ENCODE results near the gene TUT4.

The TUT4 gene

GRCh38 chr1:52531249-52531872 is 21.5 kb downstream of the TUT4 start:
- no peak for DNase-seq

- no peak for DNase-seq
Observed at GRCh38 chr1:52530563-52531144, 22.2 kb downstream of the TUT4 start.

GRCh38 chr1:52523376-52523775 is 29.5 kb downstream of the TUT4 start:
- DNase-seq: no peak

- DNase-seq: no peak
Observed at GRCh38 chr1:52520148-52520547, 32.7 kb downstream of the TUT4 start.

GRCh38 chr1:52518962-52519361 is 33.9 kb downstream of the TUT4 start:
- no peak for DNase-seq

- DNase-seq: no peak
Observed at GRCh38 chr1:52511851-52512615, 40.9 kb downstream of the TUT4 start.

- DNase-seq: no peak
Observed at GRCh38 chr1:52511439-52511838, 41.5 kb downstream of the TUT4 start.

- no peak for DNase-seq
Observed at GRCh38 chr1:52506920-52507546, 45.9 kb downstream of the TUT4 start.

GRCh38 chr1:52506349-52506748 is 46.5 kb downstream of the TUT4 start:
- no peak for DNase-seq

GRCh38 chr1:52504720-52505119 is 48.2 kb downstream of the TUT4 start:
- DNase-seq: no peak

- DNase-seq: no peak
Observed at GRCh38 chr1:52503706-52504105, 49.2 kb downstream of the TUT4 start.

- DNase-seq: no peak
Observed at GRCh38 chr1:52502789-52503188, 50.1 kb downstream of the TUT4 start.

- DNase-seq: no peak
Observed at GRCh38 chr1:52487632-52488031, 65.3 kb downstream of the TUT4 start.

GRCh38 chr1:52482326-52483004 is 70.4 kb downstream of the TUT4 start:
- DNase-seq: no peak

GRCh38 chr1:52479076-52479475 is 73.8 kb downstream of the TUT4 start:
- no peak for DNase-seq

- no peak for DNase-seq
Observed at GRCh38 chr1:52477876-52478275, 75.0 kb downstream of the TUT4 start.

- no peak for DNase-seq
Observed at GRCh38 chr1:52476943-52477342, 75.9 kb downstream of the TUT4 start.

GRCh38 chr1:52474807-52475206 is 78.1 kb downstream of the TUT4 start:
- DNase-seq: no peak

GRCh38 chr1:52473039-52473438 is 79.9 kb downstream of the TUT4 start:
- no peak for DNase-seq

GRCh38 chr1:52472384-52472783 is 80.5 kb downstream of the TUT4 start:
- DNase-seq: no peak

- DNase-seq: no peak
Observed at GRCh38 chr1:52469108-52469507, 83.8 kb downstream of the TUT4 start.

- no peak for DNase-seq
Observed at GRCh38 chr1:52463891-52464290, 89.0 kb downstream of the TUT4 start.

GRCh38 chr1:52461821-52462220 is 91.1 kb downstream of the TUT4 start:
- DNase-seq: no peak
